ENCODE results near the gene MAGI1. TPM values are rescaled to one million over a fixed set of nuclear protein-coding genes. Genes with fewer than 3 reads are reported as not detected.
"Not testable (repeated sequence)": the region's sequence is repeated elsewhere in the genome, so short reads cannot be mapped to it uniquely, and the experiment has no call there.

The MAGI1 gene
- total RNA-seq, 1 donor from 2014 or later: 10.8 TPM

GRCh38 chr3:65557899-65558564 lies 480.7 kb downstream of the MAGI1 start:
- Mint-ChIP-seq H3K27me3 (ENCODE audit: low read depth) (no peaks in the 10 kb centered on the region), H3K9me3 (no peaks in the 10 kb centered on the region), H3K27ac (no peak overlapping the region), H3K4me1 (ENCODE audit: low read depth) (no peaks in the 10 kb centered on the region), H3K36me3 (ENCODE audit: low read depth) (no peaks in the 10 kb centered on the region), H3K4me3 (ENCODE audit: low read depth) (no peak overlapping the region)
- intact Hi-C loops (cut with micrococcal nuclease): no loop called here
- DNase-seq (ENCODE audit: low spot score): no peak

- Mint-ChIP-seq H3K4me1 (ENCODE audit: low read depth) (no peaks in the 10 kb centered on the region), H3K36me3 (ENCODE audit: low read depth) (no peaks in the 10 kb centered on the region), H3K9me3 (no peaks in the 10 kb centered on the region), H3K27me3 (ENCODE audit: low read depth) (no peaks in the 10 kb centered on the region), H3K4me3 (ENCODE audit: low read depth) (no peak overlapping the region), H3K27ac (no peak overlapping the region)
- DNase-seq (ENCODE audit: low spot score): no peak
- intact Hi-C loops (cut with micrococcal nuclease): no loop called here
Observed at GRCh38 chr3:65556934-65557577, 481.7 kb downstream of the MAGI1 start.

GRCh38 chr3:65552434-65552833 lies 486.3 kb downstream of the MAGI1 start:
- H3K4me1 Mint-ChIP-seq (ENCODE audit: low read depth): no peaks in the 10 kb centered on the region
- DNase-seq (ENCODE audit: low spot score): no peak
- intact Hi-C loops (cut with micrococcal nuclease): no loop called here
- no peaks in the 10 kb centered on the region for H3K36me3 Mint-ChIP-seq (ENCODE audit: low read depth)
- H3K4me3 Mint-ChIP-seq (ENCODE audit: low read depth): no peak overlapping the region
- no peaks in the 10 kb centered on the region for H3K27me3 Mint-ChIP-seq (ENCODE audit: low read depth)
- no peaks in the 10 kb centered on the region for H3K9me3 Mint-ChIP-seq
- no peak overlapping the region for H3K27ac Mint-ChIP-seq

GRCh38 chr3:65551945-65552344 lies 486.8 kb downstream of the MAGI1 start:
- no peaks in the 10 kb centered on the region for H3K27me3 Mint-ChIP-seq (ENCODE audit: low read depth)

GRCh38 chr3:65550137-65550536 lies 488.6 kb downstream of the MAGI1 start:
- Mint-ChIP-seq H3K4me1 (ENCODE audit: low read depth) (no peaks in the 10 kb centered on the region), H3K27me3 (ENCODE audit: low read depth) (no peaks in the 10 kb centered on the region), H3K4me3 (ENCODE audit: low read depth) (no peak overlapping the region), H3K9me3 (no peaks in the 10 kb centered on the region), H3K27ac (no peak overlapping the region), H3K36me3 (ENCODE audit: low read depth) (no peaks in the 10 kb centered on the region)
- DNase-seq (ENCODE audit: low spot score): no peak
- intact Hi-C loops (cut with micrococcal nuclease): no loop called here

More at GRCh38 chr3:65551945-65552344, 486.8 kb downstream of the MAGI1 start:
- Mint-ChIP-seq H3K36me3 (ENCODE audit: low read depth) (no peaks in the 10 kb centered on the region), H3K9me3 (no peaks in the 10 kb centered on the region), H3K27ac (no peak overlapping the region), H3K4me3 (ENCODE audit: low read depth) (no peak overlapping the region), H3K4me1 (ENCODE audit: low read depth) (no peaks in the 10 kb centered on the region)
- intact Hi-C loops (cut with micrococcal nuclease): no loop called here
- no peak for DNase-seq (ENCODE audit: low spot score)

GRCh38 chr3:65549626-65549959 lies 489.1 kb downstream of the MAGI1 start:
- intact Hi-C loops (cut with micrococcal nuclease): no loop called here
- Mint-ChIP-seq H3K9me3 (no peaks in the 10 kb centered on the region), H3K4me1 (ENCODE audit: low read depth) (no peaks in the 10 kb centered on the region), H3K36me3 (ENCODE audit: low read depth) (no peaks in the 10 kb centered on the region), H3K27ac (no peak overlapping the region), H3K27me3 (ENCODE audit: low read depth) (no peaks in the 10 kb centered on the region), H3K4me3 (ENCODE audit: low read depth) (no peak overlapping the region)
- no peak for DNase-seq (ENCODE audit: low spot score)

- no peaks in the 10 kb centered on the region for H3K36me3 Mint-ChIP-seq (ENCODE audit: low read depth)
- intact Hi-C loops (cut with micrococcal nuclease): no loop called here
- no peaks in the 10 kb centered on the region for H3K4me1 Mint-ChIP-seq (ENCODE audit: low read depth)
- H3K27me3 Mint-ChIP-seq (ENCODE audit: low read depth): no peaks in the 10 kb centered on the region
- no peaks in the 10 kb centered on the region for H3K9me3 Mint-ChIP-seq
- H3K27ac Mint-ChIP-seq: no peak overlapping the region
- DNase-seq (ENCODE audit: low spot score): no peak
- H3K4me3 Mint-ChIP-seq (ENCODE audit: low read depth): no peak overlapping the region
Observed at GRCh38 chr3:65548848-65549625, 489.7 kb downstream of the MAGI1 start.

GRCh38 chr3:65545429-65545828 lies 493.3 kb downstream of the MAGI1 start:
- Mint-ChIP-seq H3K4me3 (ENCODE audit: low read depth) (no peak overlapping the region), H3K27me3 (ENCODE audit: low read depth) (no peaks in the 10 kb centered on the region), H3K9me3 (no peaks in the 10 kb centered on the region), H3K4me1 (ENCODE audit: low read depth) (no peaks in the 10 kb centered on the region), H3K27ac (no peak overlapping the region), H3K36me3 (ENCODE audit: low read depth) (no peaks in the 10 kb centered on the region)
- DNase-seq (ENCODE audit: low spot score): no peak
- intact Hi-C loops (cut with micrococcal nuclease): no loop called here

GRCh38 chr3:65543391-65543790 lies 495.3 kb downstream of the MAGI1 start:
- H3K27ac Mint-ChIP-seq; H3K27me3 Mint-ChIP-seq (ENCODE audit: low read depth); DNase-seq (ENCODE audit: low spot score); H3K36me3 Mint-ChIP-seq (ENCODE audit: low read depth); H3K4me3 Mint-ChIP-seq (ENCODE audit: low read depth); H3K4me1 Mint-ChIP-seq (ENCODE audit: low read depth); H3K9me3 Mint-ChIP-seq; intact Hi-C loops (cut with micrococcal nuclease): not testable (repeated sequence)

GRCh38 chr3:65540666-65541065 lies 498.1 kb downstream of the MAGI1 start:
- H3K27ac Mint-ChIP-seq: no peak overlapping the region
- no peaks in the 10 kb centered on the region for H3K36me3 Mint-ChIP-seq (ENCODE audit: low read depth)
- no peaks in the 10 kb centered on the region for H3K4me1 Mint-ChIP-seq (ENCODE audit: low read depth)
- intact Hi-C loops (cut with micrococcal nuclease): no loop called here
- H3K4me3 Mint-ChIP-seq (ENCODE audit: low read depth): no peak overlapping the region
- no peak for DNase-seq (ENCODE audit: low spot score)
- H3K27me3 Mint-ChIP-seq (ENCODE audit: low read depth): no peaks in the 10 kb centered on the region
- no peaks in the 10 kb centered on the region for H3K9me3 Mint-ChIP-seq

GRCh38 chr3:65539616-65540015 lies 499.1 kb downstream of the MAGI1 start:
- Mint-ChIP-seq H3K9me3 (no peaks in the 10 kb centered on the region), H3K4me3 (ENCODE audit: low read depth) (no peak overlapping the region), H3K27me3 (ENCODE audit: low read depth) (no peaks in the 10 kb centered on the region), H3K4me1 (ENCODE audit: low read depth) (no peaks in the 10 kb centered on the region), H3K36me3 (ENCODE audit: low read depth) (no peaks in the 10 kb centered on the region), H3K27ac (no peak overlapping the region)
- intact Hi-C loops (cut with micrococcal nuclease): no loop called here
- DNase-seq (ENCODE audit: low spot score): no peak

- Mint-ChIP-seq H3K9me3 (no peaks in the 10 kb centered on the region), H3K4me1 (ENCODE audit: low read depth) (no peaks in the 10 kb centered on the region), H3K4me3 (ENCODE audit: low read depth) (no peak overlapping the region), H3K27ac (no peak overlapping the region), H3K27me3 (ENCODE audit: low read depth) (no peaks in the 10 kb centered on the region), H3K36me3 (ENCODE audit: low read depth) (no peaks in the 10 kb centered on the region)
- intact Hi-C loops (cut with micrococcal nuclease): no loop called here
- no peak for DNase-seq (ENCODE audit: low spot score)
Observed at GRCh38 chr3:65538101-65538500, 500.6 kb downstream of the MAGI1 start.

GRCh38 chr3:65537109-65537508 lies 501.6 kb downstream of the MAGI1 start:
- Mint-ChIP-seq H3K27ac (no peak overlapping the region), H3K36me3 (ENCODE audit: low read depth) (no peaks in the 10 kb centered on the region), H3K9me3 (no peaks in the 10 kb centered on the region), H3K27me3 (ENCODE audit: low read depth) (no peaks in the 10 kb centered on the region), H3K4me1 (ENCODE audit: low read depth) (no peaks in the 10 kb centered on the region), H3K4me3 (ENCODE audit: low read depth) (no peak overlapping the region)
- no peak for DNase-seq (ENCODE audit: low spot score)
- intact Hi-C loops (cut with micrococcal nuclease): no loop called here
